ENCODE results near the gene EPHA3.

DNA sequence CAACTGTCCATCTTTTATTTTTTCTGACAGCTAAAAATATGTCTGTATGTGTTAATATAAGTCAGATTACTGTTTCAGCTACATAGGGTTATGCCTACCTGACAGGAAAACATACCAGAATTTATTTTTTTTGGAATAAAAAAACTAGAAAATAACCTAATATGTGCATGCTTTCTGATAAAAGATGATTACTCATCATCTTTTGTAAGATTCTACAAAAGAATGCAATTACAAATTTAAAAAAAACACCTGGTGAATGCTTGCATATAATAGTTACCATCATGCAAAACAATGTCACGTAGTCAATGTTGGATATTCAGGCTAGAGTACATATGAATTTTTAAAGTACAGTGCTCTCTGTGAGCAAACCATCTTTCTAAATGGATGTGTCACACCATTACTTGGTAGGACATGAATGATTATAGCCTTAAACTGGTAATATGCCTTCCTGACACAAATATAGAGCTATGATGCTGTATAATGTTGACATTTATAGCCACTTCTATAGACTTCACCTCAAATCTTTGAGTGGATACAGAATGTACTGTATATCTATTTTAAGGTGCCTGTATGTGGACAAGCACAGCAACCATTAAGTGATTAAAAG is 180.6 kb downstream of the EPHA3 start:
- TF ChIP-seq, protein P1, sequence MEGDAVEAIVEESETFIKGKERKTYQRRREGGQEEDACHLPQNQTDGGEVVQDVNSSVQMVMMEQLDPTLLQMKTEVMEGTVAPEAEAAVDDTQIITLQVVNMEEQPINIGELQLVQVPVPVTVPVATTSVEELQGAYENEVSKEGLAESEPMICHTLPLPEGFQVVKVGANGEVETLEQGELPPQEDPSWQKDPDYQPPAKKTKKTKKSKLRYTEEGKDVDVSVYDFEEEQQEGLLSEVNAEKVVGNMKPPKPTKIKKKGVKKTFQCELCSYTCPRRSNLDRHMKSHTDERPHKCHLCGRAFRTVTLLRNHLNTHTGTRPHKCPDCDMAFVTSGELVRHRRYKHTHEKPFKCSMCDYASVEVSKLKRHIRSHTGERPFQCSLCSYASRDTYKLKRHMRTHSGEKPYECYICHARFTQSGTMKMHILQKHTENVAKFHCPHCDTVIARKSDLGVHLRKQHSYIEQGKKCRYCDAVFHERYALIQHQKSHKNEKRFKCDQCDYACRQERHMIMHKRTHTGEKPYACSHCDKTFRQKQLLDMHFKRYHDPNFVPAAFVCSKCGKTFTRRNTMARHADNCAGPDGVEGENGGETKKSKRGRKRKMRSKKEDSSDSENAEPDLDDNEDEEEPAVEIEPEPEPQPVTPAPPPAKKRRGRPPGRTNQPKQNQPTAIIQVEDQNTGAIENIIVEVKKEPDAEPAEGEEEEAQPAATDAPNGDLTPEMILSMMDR (IDR thresholded peaks at IDR 0.05; ENCODE audit: poor library complexity) = no peak
- TF ChIP-seq EZH2 (IDR thresholded peaks at IDR 0.05; ENCODE audit: borderline replicate concordance) (no peak), EZH2phosphoT487 (IDR thresholded peaks at IDR 0.05; ENCODE audit: low read depth, severe bottlenecking, unreplicated experiment) (no peak)
